Colonic mucosa (tissue), 4 donors: ENCODE results near the gene PRLR. TPM values are rescaled to one million over a fixed set of nuclear protein-coding genes. Genes with fewer than 3 reads are reported as not detected.

Experiments
- DNase-seq: peaks from one replicate; pipeline ENCODE4 v3.0.0-alpha.2; 2020
- H3K27ac ChIP-seq: fragments of 200-600 bp; one replicate; pipeline ENCODE4 v1.8.0; 2021
- H3K27me3 ChIP-seq: fragments of 200-600 bp; one replicate; pipeline ENCODE4 v1.8.0; 2021
- H3K36me3 ChIP-seq: fragments of 200-600 bp; one replicate; pipeline ENCODE4 v1.8.0; 2021
- H3K4me1 ChIP-seq: fragments of 200-600 bp; one replicate; pipeline ENCODE4 v1.8.0; 2021; ENCODE audit warnings: mild to moderate bottlenecking
- H3K4me3 ChIP-seq: fragments of 200-600 bp; one replicate; pipeline ENCODE4 v1.8.0; 2021
- H3K9ac ChIP-seq, 2 donors: one replicate each; pipeline ENCODE4 v1.7.0; 2013; ENCODE audit warnings: control low read depth in 2 of 2, low read depth in 2 of 2, low read length in 2 of 2
- H3K9me3 ChIP-seq: fragments of 200-600 bp; one replicate; pipeline ENCODE4 v1.8.0; 2021
- intact Hi-C: fragments of 100-400 bp; cut with DNase I; formaldehyde crosslinking; loops from one replicate; pipeline ENCODE4 v1.14.1; 2022
- total RNA-seq, 2 donors: library from RNA; stranded (reverse); fragmentation: NEBNext Ultra II Directional in 1 of 2; extraction: Animal tissue kit (Norgen Biotek cat#: 25700) in 1 of 2; gene quantifications; one replicate each; pipeline ENCODE4 v1.2.1, GENCODE V29; 2021
- TF ChIP-seq, protein P1 (sequence below): fragments of 200-600 bp; IDR thresholded peaks from one replicate; pipeline ENCODE4 v1.8.0; 2022; ENCODE audit warnings: antibody characterized with exemption, mild to moderate bottlenecking
- donor health status: healthy.
- donor health status: DM: no; HTN: no; CAD: no.
- donor health status: DM: no; HTN: no; CAD: no.

PRLR gene
- total RNA-seq, 2 donors from 2014 or later, result 23.7 to 38.6 TPM

DNA sequence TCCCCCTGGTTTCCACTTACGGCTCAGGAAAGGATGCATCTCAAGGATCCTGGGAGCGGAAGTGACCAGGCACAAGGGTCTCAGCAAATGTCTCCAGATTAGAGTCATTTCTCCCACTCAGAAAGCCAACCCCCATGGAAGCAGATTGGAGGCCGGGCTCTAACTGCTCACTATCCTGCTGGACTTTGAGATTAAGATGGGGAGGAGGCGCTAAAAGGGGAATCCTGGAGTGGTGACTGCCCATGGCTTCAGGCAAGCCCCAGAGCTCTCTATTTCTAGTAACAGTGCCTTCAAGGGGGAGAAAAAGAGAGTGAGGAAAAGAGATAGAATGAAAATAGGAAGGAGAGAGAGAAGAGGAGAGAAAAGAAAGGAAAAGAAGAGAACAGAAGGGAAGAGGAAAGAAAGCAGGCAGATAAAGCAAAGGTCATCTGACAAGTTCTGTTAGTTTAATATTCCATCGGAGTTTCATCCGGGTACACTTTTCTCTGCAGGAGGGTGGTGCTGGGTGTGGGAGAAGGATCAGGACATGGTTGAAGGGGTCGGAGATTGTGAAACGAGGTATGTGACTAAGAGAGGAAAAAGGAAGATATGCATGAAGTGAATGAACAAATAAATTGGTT, 182.4 kb downstream of the PRLR start, which contains the start of gene AGXT2:
Gene AGXT2 (minus strand): TSS at position 165 of the 620 bp plus-strand sequence. CDS start 57 bp downstream, at position 108.
- H3K4me1 ChIP-seq, result no peaks in the 10 kb centered on the region
- H3K9me3 ChIP-seq, result no peaks in the 10 kb centered on the region
- TF ChIP-seq, protein P1, sequence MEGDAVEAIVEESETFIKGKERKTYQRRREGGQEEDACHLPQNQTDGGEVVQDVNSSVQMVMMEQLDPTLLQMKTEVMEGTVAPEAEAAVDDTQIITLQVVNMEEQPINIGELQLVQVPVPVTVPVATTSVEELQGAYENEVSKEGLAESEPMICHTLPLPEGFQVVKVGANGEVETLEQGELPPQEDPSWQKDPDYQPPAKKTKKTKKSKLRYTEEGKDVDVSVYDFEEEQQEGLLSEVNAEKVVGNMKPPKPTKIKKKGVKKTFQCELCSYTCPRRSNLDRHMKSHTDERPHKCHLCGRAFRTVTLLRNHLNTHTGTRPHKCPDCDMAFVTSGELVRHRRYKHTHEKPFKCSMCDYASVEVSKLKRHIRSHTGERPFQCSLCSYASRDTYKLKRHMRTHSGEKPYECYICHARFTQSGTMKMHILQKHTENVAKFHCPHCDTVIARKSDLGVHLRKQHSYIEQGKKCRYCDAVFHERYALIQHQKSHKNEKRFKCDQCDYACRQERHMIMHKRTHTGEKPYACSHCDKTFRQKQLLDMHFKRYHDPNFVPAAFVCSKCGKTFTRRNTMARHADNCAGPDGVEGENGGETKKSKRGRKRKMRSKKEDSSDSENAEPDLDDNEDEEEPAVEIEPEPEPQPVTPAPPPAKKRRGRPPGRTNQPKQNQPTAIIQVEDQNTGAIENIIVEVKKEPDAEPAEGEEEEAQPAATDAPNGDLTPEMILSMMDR, result no peak
- intact Hi-C loops, result no loop called here
- no peak within 1 kb of the TSS for H3K27ac ChIP-seq
- no peak within 1 kb of the TSS for H3K4me3 ChIP-seq
- DNase-seq, result no peak
- no peak within 1 kb of the TSS for H3K9ac ChIP-seq
- no peaks in the 10 kb centered on the region for H3K27me3 ChIP-seq
- H3K36me3 ChIP-seq, result no peaks in the 10 kb centered on the region

DNA sequence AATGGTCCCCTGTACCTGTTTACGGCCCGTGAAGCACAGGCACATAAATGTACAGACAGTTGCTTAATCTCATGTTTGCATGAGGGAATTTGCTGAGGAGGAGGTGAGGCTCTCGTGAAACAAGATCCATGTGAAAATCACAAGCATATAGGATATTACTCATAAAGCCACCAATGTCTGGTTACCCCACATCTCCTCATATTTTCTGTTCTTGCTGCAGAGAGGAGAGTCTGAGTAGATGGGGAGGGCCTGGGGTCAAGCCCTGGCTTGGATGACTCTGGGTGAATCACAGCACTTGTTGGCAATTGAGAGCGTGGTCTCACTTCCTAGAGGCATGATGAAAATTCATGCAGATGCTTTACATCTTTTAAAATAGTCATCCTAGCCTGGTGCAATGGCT, 183.5 kb downstream of the PRLR start:
- Histone ChIP-seq H3K9ac (no peak overlapping the region), H3K27me3 (no peaks in the 10 kb centered on the region), H3K4me3 (no peak overlapping the region), H3K4me1 (no peaks in the 10 kb centered on the region), H3K36me3 (no peaks in the 10 kb centered on the region), H3K27ac (no peak overlapping the region), H3K9me3 (no peaks in the 10 kb centered on the region)
- intact Hi-C loops, result no loop called here
- DNase-seq, result no peak
- TF ChIP-seq, protein P1, result no peak

DNA sequence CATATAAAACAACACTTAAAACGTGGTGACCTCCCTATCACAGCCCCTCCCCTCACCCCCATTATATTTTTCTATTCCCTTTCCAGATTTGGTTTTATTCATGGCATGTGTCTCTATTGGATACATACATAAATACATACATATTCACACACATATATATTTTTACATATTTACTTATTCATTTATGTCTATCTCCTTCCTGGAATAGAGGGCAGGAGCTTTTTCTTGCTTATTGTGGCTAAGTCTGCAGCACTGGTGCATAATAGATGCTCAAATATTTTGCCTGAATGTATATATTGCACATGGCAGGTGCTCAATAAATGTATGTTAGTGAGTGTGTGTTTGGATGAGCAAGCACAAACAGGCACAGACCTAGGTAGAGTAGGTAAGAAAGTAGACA, 185.0 kb downstream of the PRLR start:
- intact Hi-C loops, result no loop called here
- no peaks in the 10 kb centered on the region for H3K9me3 ChIP-seq
- H3K27me3 ChIP-seq, result no peaks in the 10 kb centered on the region

DNA sequence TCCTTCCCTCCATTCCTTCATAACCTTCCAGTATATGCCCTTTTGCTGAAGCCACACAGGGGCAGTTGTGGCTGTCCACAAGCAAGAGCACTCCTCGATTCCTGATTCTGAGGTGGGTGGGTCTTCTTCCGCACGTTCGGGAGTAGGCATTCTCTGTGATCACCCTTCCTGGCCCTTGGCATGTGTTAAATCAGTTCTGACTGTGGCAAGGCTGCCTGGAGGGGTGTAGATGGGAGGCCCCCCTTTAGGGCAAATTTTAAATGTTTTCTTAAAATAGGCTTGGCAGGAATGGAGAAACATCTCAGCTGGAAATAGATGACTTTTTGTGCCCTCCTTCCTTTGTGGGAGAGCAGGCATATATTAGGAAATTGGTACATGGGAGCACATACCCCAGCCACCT, 185.6 kb downstream of the PRLR start:
- Histone ChIP-seq H3K27me3 (no peaks in the 10 kb centered on the region), H3K27ac (no peak overlapping the region), H3K4me1 (no peaks in the 10 kb centered on the region), H3K4me3 (no peak overlapping the region), H3K9ac (no peak overlapping the region), H3K36me3 (no peaks in the 10 kb centered on the region), H3K9me3 (no peaks in the 10 kb centered on the region)
- TF ChIP-seq, protein P1, result no peak
- intact Hi-C loops, result no loop called here
- DNase-seq, result no peak

More for the DNA sequence above, 185.0 kb downstream of the PRLR start:
- no peaks in the 10 kb centered on the region for H3K4me1 ChIP-seq
- DNase-seq, result no peak
- no peak overlapping the region for H3K9ac ChIP-seq
- no peak overlapping the region for H3K4me3 ChIP-seq
- no peaks in the 10 kb centered on the region for H3K36me3 ChIP-seq
- TF ChIP-seq, protein P1, result no peak
- H3K27ac ChIP-seq, result no peak overlapping the region

DNA sequence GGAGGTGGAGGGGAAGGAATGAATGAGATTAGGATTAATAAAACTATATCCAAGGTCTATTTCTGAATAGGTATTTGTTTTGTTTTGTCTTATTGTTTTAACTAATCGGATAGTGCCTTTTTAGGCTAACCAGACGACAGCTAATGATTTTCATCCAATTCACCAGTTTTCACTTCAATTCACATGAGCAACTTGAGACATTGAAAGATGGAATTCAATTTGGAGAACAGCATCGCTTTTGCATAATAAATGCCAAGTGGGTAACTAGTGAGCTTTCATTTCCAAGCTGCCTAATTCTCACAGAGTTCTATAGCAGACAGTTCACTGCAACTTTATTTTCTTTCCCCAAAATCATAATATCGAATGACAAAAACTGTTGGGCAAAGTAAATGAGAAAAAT, 187.5 kb downstream of the PRLR start:
- Histone ChIP-seq H3K4me1 (no peaks in the 10 kb centered on the region), H3K4me3 (no peak overlapping the region), H3K9me3 (no peaks in the 10 kb centered on the region), H3K9ac (no peak overlapping the region), H3K27ac (no peak overlapping the region), H3K27me3 (no peaks in the 10 kb centered on the region), H3K36me3 (no peaks in the 10 kb centered on the region)
- TF ChIP-seq, protein P1, result no peak
- DNase-seq, result no peak
- intact Hi-C loops, result no loop called here
